Natural killer cell (primary cell): Measurements from ENCODE around the gene RAB3B. TPM values are rescaled to one million over a fixed set of nuclear protein-coding genes. Genes with fewer than 3 reads are reported as not detected.
"Not testable (repeated sequence)": the region's sequence is repeated elsewhere in the genome, so short reads cannot be mapped to it uniquely, and the experiment has no call there.

ENCODE experiments used
- ATAC-seq, 3 donors: fragments of 150-1000 bp in 2 of 3; fragments of 200-7000 bp in 1 of 3; cut with Tn5 transposase; 1 replicate in 1 of 3; 2 replicates in 2 of 3; pipeline ENCODE4 v1.10.0; 2021; ENCODE audit warnings: mild to moderate bottlenecking in 2 of 3, moderate library complexity in 2 of 3
- DNase-seq, 2 donors: peaks; one replicate each; pipeline versions ENCODE4 v3.0.0 to v3.0.0-alpha.2; 2013 to 2021; ENCODE audit warnings: mixed read lengths in 1 of 2
- H3K27ac ChIP-seq: one replicate; pipeline ENCODE4 v1.5.1; 2013; ENCODE audit warnings: mild to moderate bottlenecking, low read length
- H3K27me3 ChIP-seq: one replicate; pipeline ENCODE4 v1.6.1; 2013; ENCODE audit warnings: low read length; ENCODE audit not compliant: control insufficient read depth, insufficient read depth
- H3K36me3 ChIP-seq: one replicate; pipeline ENCODE4 v1.6.1; 2013; ENCODE audit warnings: low read length; ENCODE audit not compliant: control insufficient read depth, insufficient read depth
- H3K4me1 ChIP-seq: one replicate; pipeline ENCODE4 v1.6.1; 2013; ENCODE audit warnings: low read length; ENCODE audit not compliant: control insufficient read depth, insufficient read depth
- H3K4me3 ChIP-seq: one replicate; pipeline ENCODE4 v1.5.1; 2013; ENCODE audit warnings: low read length
- H3K9me3 ChIP-seq: one replicate; pipeline ENCODE4 v1.6.1; 2013; ENCODE audit warnings: low read length; ENCODE audit not compliant: control insufficient read depth, insufficient read depth
- H3K27ac Mint-ChIP-seq, 2 donors: one replicate each; pipeline ENCODE4 v1.8.0; 2022; ENCODE audit warnings: mild to moderate bottlenecking in 2 of 2, mixed read lengths in 2 of 2, moderate library complexity in 1 of 2
- H3K27me3 Mint-ChIP-seq, 2 donors: one replicate each; pipeline ENCODE4 v1.8.0; 2022; ENCODE audit warnings: low read depth in 2 of 2, mixed read lengths in 2 of 2
- H3K36me3 Mint-ChIP-seq: one replicate; pipeline ENCODE4 v1.8.0; 2022; ENCODE audit warnings: mixed read lengths
- H3K4me1 Mint-ChIP-seq, 2 donors: one replicate each; pipeline ENCODE4 v1.8.0; 2022; ENCODE audit warnings: mixed read lengths in 2 of 2
- H3K4me3 Mint-ChIP-seq: one replicate; pipeline ENCODE4 v1.8.0; 2022; ENCODE audit warnings: mild to moderate bottlenecking, moderate library complexity, mixed read lengths
- H3K9me3 Mint-ChIP-seq, 2 donors: one replicate each; pipeline ENCODE4 v1.8.0; 2022; ENCODE audit warnings: mixed read lengths in 2 of 2
- WGBS: methylation state at CpG from one replicate; pipeline ENCODE4 v1.1.7; 2013; ENCODE audit warnings: missing lambda C conversion rate; ENCODE audit not compliant: insufficient coverage; 5-methylcytosine and 5-hydroxymethylcytosine counted together
- intact Hi-C: fragments of 100-400 bp; cut with micrococcal nuclease; formaldehyde crosslinking; loops from one replicate; pipeline ENCODE4 v1.14.2; 2022
- total RNA-seq, 4 donors: library from RNA; stranded (reverse); fragments of 120-200 nt in 1 of 4; gene quantifications; one replicate each; pipeline versions ENCODE4 v1.2.3 to v1.2.4, GENCODE V29; 2013 to 2022
- TF ChIP-seq, protein P1 (sequence below): fragments of 200-600 bp; IDR thresholded peaks from one replicate; pipeline ENCODE4 v1.8.0; 2022; ENCODE audit warnings: antibody characterized with exemption

The RAB3B gene
- total RNA-seq, 3 donors from 2014 or later (not counting 1 experiment from before 2014, with no cell fraction given): 0.03 TPM; not detected in 2

- TF ChIP-seq, protein P1, sequence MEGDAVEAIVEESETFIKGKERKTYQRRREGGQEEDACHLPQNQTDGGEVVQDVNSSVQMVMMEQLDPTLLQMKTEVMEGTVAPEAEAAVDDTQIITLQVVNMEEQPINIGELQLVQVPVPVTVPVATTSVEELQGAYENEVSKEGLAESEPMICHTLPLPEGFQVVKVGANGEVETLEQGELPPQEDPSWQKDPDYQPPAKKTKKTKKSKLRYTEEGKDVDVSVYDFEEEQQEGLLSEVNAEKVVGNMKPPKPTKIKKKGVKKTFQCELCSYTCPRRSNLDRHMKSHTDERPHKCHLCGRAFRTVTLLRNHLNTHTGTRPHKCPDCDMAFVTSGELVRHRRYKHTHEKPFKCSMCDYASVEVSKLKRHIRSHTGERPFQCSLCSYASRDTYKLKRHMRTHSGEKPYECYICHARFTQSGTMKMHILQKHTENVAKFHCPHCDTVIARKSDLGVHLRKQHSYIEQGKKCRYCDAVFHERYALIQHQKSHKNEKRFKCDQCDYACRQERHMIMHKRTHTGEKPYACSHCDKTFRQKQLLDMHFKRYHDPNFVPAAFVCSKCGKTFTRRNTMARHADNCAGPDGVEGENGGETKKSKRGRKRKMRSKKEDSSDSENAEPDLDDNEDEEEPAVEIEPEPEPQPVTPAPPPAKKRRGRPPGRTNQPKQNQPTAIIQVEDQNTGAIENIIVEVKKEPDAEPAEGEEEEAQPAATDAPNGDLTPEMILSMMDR: no peak
- intact Hi-C loops: no loop called here
- no peak overlapping the region for H3K27ac ChIP-seq
- H3K27me3 ChIP-seq: no peaks in the 10 kb centered on the region
- no peak overlapping the region for H3K4me3 ChIP-seq
- 86% methylated on average over 4 of the region's 7 CpGs for WGBS
- H3K27me3 Mint-ChIP-seq: peaks cover 14 to 23% of the 10 kb centered on the region in 2 donors
- no peaks in the 10 kb centered on the region for H3K9me3 ChIP-seq
- H3K36me3 Mint-ChIP-seq: no peaks in the 10 kb centered on the region
- no peaks in the 10 kb centered on the region for H3K4me1 Mint-ChIP-seq
- no peak for ATAC-seq
- H3K36me3 ChIP-seq: no peaks in the 10 kb centered on the region
- H3K4me1 ChIP-seq: no peaks in the 10 kb centered on the region
- no peak for DNase-seq
- H3K9me3 Mint-ChIP-seq: no peaks in the 10 kb centered on the region
- no peak overlapping the region for H3K4me3 Mint-ChIP-seq
- no peak overlapping the region for H3K27ac Mint-ChIP-seq
Observed at GRCh38 chr1:52008071-52008809, 17.7 kb upstream of the RAB3B start.

- no peak for ATAC-seq
- Mint-ChIP-seq H3K9me3 (no peaks in the 10 kb centered on the region), H3K4me3 (no peak overlapping the region), H3K36me3 (no peaks in the 10 kb centered on the region), H3K4me1 (no peaks in the 10 kb centered on the region), H3K27ac (no peak overlapping the region), H3K27me3 (peaks cover 20 to 31% of the 10 kb centered on the region in 2 donors)
- TF ChIP-seq, protein P1: no peak
- WGBS: 77% methylated on average over 5 of the region's 5 CpGs
- H3K27me3 ChIP-seq: no peaks in the 10 kb centered on the region
- no peaks in the 10 kb centered on the region for H3K9me3 ChIP-seq
- no peak overlapping the region for H3K27ac ChIP-seq
- H3K36me3 ChIP-seq: no peaks in the 10 kb centered on the region
- intact Hi-C loops: no loop called here
- no peak for DNase-seq
- no peak overlapping the region for H3K4me3 ChIP-seq
- no peaks in the 10 kb centered on the region for H3K4me1 ChIP-seq
Observed at GRCh38 chr1:52007215-52008002, 16.9 kb upstream of the RAB3B start.

GRCh38 chr1:52006081-52006553 is 15.6 kb upstream of the RAB3B start:
- H3K4me3 Mint-ChIP-seq, DNase-seq, H3K36me3 Mint-ChIP-seq, H3K27me3 ChIP-seq, H3K4me3 ChIP-seq, intact Hi-C loops, ATAC-seq, H3K27ac ChIP-seq, H3K27ac Mint-ChIP-seq, H3K36me3 ChIP-seq, H3K4me1 ChIP-seq, H3K9me3 Mint-ChIP-seq, H3K4me1 Mint-ChIP-seq, H3K9me3 ChIP-seq: not testable (repeated sequence)
- H3K27me3 Mint-ChIP-seq: peaks cover 20 to 32% of the 10 kb centered on the region in 2 donors
- no CpG with 5 or more reads among the region's 5 CpGs for WGBS

- WGBS: 64% methylated on average over 3 of the region's 3 CpGs
- H3K36me3 ChIP-seq, H3K9me3 ChIP-seq, H3K4me3 ChIP-seq, H3K4me1 Mint-ChIP-seq, H3K4me1 ChIP-seq, ATAC-seq, H3K9me3 Mint-ChIP-seq, DNase-seq, H3K27me3 ChIP-seq, H3K36me3 Mint-ChIP-seq, intact Hi-C loops, H3K27ac Mint-ChIP-seq, H3K4me3 Mint-ChIP-seq, H3K27ac ChIP-seq: not testable (repeated sequence)
- peaks cover 20 to 32% of the 10 kb centered on the region in 2 donors for H3K27me3 Mint-ChIP-seq
Observed at GRCh38 chr1:52005548-52005947, 15.0 kb upstream of the RAB3B start.
